ENCODE data around the gene DTNBP1.

- TF ChIP-seq EGR1 (IDR thresholded peaks at IDR 0.05; ENCODE audit: low read depth in 2 of 2) (no peak), TAF1 (conservative IDR thresholded peaks at IDR 0.05) (no peak), CTCF (IDR thresholded peaks at IDR 0.05; ENCODE audit: low read depth, low read length, missing input control) (no peak), MAX (IDR thresholded peaks at IDR 0.05) (no peak), YY1 (IDR thresholded peaks at IDR 0.05) (no peak)
Observed at GRCh38 chr6:15495375-15495901, 167.4 kb downstream of the DTNBP1 start.

Data from liver (tissue), 3 donors.